Parathyroid adenoma (tissue), 2 donors: ENCODE measurements around the gene TAP1.

Source experiments
- H2AFZ ChIP-seq: fragments of 300-600 bp; sonication (generic); one replicate; pipeline ENCODE4 v1.7.0; 2017; ENCODE audit warnings: antibody characterized with exemption, mild to moderate bottlenecking
- H3K27ac ChIP-seq: fragments of 300-600 bp; sonication (generic); one replicate; pipeline ENCODE4 v1.7.0; 2017
- H3K27me3 ChIP-seq: fragments of 300-600 bp; sonication (generic); one replicate; pipeline ENCODE4 v1.7.0; 2017; ENCODE audit warnings: low read length; ENCODE audit not compliant: control insufficient read depth, insufficient read depth
- H3K36me3 ChIP-seq: fragments of 300-600 bp; sonication (generic); one replicate; pipeline ENCODE4 v1.7.0; 2017; ENCODE audit warnings: low read length; ENCODE audit not compliant: control insufficient read depth, insufficient read depth
- H3K4me1 ChIP-seq: fragments of 300-600 bp; sonication (generic); one replicate; pipeline ENCODE4 v1.7.0; 2017; ENCODE audit warnings: control low read depth
- H3K4me2 ChIP-seq: fragments of 300-600 bp; sonication (generic); one replicate; pipeline ENCODE4 v1.7.0; 2017; ENCODE audit warnings: low read length
- H3K4me3 ChIP-seq: fragments of 300-600 bp; sonication (generic); one replicate; pipeline ENCODE4 v1.7.0; 2017; ENCODE audit warnings: low read depth, low read length
- H3K79me2 ChIP-seq: fragments of 300-600 bp; sonication (generic); one replicate; pipeline ENCODE4 v1.7.0; 2017; ENCODE audit warnings: control low read depth
- H3K9ac ChIP-seq: fragments of 300-600 bp; sonication (generic); one replicate; pipeline ENCODE4 v1.7.0; 2017; ENCODE audit warnings: mild to moderate bottlenecking
- H3K9me3 ChIP-seq: fragments of 300-600 bp; sonication (generic); one replicate; pipeline ENCODE4 v1.7.0; 2017; ENCODE audit warnings: low read length; ENCODE audit not compliant: control insufficient read depth
- CTCF ChIP-seq: fragments of 300-600 bp; sonication (generic); IDR thresholded peaks from one replicate; pipeline ENCODE4 v1.7.0; 2017; ENCODE audit warnings: antibody characterized with exemption, mild to moderate bottlenecking
- donor health status: primary hyperparathyroidism.

Gene TAP1

DNA sequence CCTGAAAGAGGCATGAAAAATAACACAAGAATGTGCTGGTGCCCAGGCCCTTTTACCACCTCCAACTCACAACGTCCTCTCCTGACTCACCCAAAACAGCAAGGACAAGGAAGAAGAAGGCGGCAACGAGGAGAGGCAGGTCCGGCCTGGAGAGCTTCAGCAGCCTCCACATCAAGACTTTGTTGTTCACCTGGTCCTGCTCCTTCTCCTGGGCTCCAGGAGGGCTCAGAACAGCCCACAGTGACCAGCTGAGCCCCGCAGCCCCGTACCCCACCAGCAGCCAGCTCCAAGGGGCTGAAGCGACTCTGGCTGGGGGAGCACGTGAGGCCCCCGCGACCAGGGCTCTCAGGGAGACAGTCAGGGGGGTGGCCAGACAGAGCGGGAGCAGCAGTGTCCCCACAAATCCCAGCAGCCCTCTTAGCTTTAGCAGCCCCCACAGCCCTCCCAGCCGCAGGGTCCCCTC lies 15.8 kb downstream of the TAP1 start:
- no peak overlapping the region for H3K9ac ChIP-seq
- no peaks in the 10 kb centered on the region for H3K4me1 ChIP-seq
- H2AFZ ChIP-seq: peak overlapping the region; percentile 94
- TF ChIP-seq CTCF: no peak
- H3K27me3 ChIP-seq: no peaks in the 10 kb centered on the region
- H3K4me3 ChIP-seq: peak overlapping the region; percentile 86
- peak overlapping the region; percentile 89 for H3K27ac ChIP-seq
- no peaks in the 10 kb centered on the region for H3K9me3 ChIP-seq
- no peaks in the 10 kb centered on the region for H3K36me3 ChIP-seq
- peak overlapping the region; percentile 80 for H3K4me2 ChIP-seq
- no peaks in the 10 kb centered on the region for H3K79me2 ChIP-seq

GRCh38 chr6:32836873-32837272 lies 16.6 kb downstream of the TAP1 start:
- H3K27me3 ChIP-seq: no peaks in the 10 kb centered on the region
- no peak overlapping the region for H3K4me3 ChIP-seq
- no peaks in the 10 kb centered on the region for H3K4me1 ChIP-seq
- no peaks in the 10 kb centered on the region for H3K9me3 ChIP-seq
- H3K36me3 ChIP-seq: no peaks in the 10 kb centered on the region
- TF ChIP-seq CTCF: no peak
- H3K27ac ChIP-seq: no peak overlapping the region
- no peak overlapping the region for H3K9ac ChIP-seq
- no peaks in the 10 kb centered on the region for H3K79me2 ChIP-seq
- no peak overlapping the region for H3K4me2 ChIP-seq
- H2AFZ ChIP-seq: no peak overlapping the region

- Histone ChIP-seq H3K4me2 (no peak overlapping the region), H3K36me3 (no peaks in the 10 kb centered on the region), H3K27me3 (no peaks in the 10 kb centered on the region), H3K79me2 (no peaks in the 10 kb centered on the region), H3K4me1 (peaks cover 3% of the 10 kb centered on the region), H3K4me3 (no peak overlapping the region), H3K9ac (no peak overlapping the region), H3K9me3 (no peaks in the 10 kb centered on the region), H2AFZ (no peak overlapping the region), H3K27ac (no peak overlapping the region)
- TF ChIP-seq CTCF: no peak
Measured at GRCh38 chr6:32835167-32835893, 18.2 kb downstream of the TAP1 start.

DNA sequence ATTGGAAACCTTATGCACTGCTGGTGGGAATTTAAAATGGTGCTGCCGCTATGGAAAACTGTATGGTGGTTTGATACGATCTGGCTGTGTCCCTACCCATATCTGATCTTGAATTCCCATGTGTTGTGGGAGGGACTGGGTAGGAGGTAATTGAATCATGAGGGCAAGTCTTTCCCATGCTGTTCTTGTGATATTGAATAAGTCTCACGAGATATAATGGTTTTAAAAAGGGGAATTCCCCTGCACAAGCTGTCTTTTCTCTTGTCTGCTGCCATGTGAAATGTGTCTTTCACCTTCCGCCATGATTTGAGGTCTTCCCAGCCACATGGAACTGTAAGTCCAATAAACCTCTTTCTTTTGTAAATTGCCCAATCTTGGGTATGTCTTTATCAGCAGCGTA lies 19.8 kb downstream of the TAP1 start:
- no peak overlapping the region for H3K4me3 ChIP-seq
- H3K79me2 ChIP-seq: no peaks in the 10 kb centered on the region
- no peak overlapping the region for H2AFZ ChIP-seq
- peaks cover 3% of the 10 kb centered on the region for H3K4me1 ChIP-seq
- no peaks in the 10 kb centered on the region for H3K36me3 ChIP-seq
- no peak overlapping the region for H3K27ac ChIP-seq
- H3K9me3 ChIP-seq: no peaks in the 10 kb centered on the region
- no peaks in the 10 kb centered on the region for H3K27me3 ChIP-seq
- no peak for TF ChIP-seq CTCF
- no peak overlapping the region for H3K4me2 ChIP-seq
- H3K9ac ChIP-seq: no peak overlapping the region

- Histone ChIP-seq H3K4me1 (peaks cover 3% of the 10 kb centered on the region), H3K9me3 (no peaks in the 10 kb centered on the region), H3K36me3 (no peaks in the 10 kb centered on the region), H3K79me2 (no peaks in the 10 kb centered on the region), H2AFZ (no peak overlapping the region), H3K4me3 (no peak overlapping the region), H3K4me2 (no peak overlapping the region), H3K27ac (no peak overlapping the region), H3K9ac (no peak overlapping the region), H3K27me3 (no peaks in the 10 kb centered on the region)
- TF ChIP-seq CTCF: no peak
Measured at GRCh38 chr6:32832535-32832934, 21.0 kb downstream of the TAP1 start.
